LNCaP clone FGC (cell line): ENCODE results near the gene PAK4.

Source experiments
- DNase-seq: peaks from one replicate; pipeline ENCODE4 v3.0.0-alpha.2; 2011; ENCODE audit warnings: low read depth
- H3K4me3 ChIP-seq: 2 replicates; pipeline ENCODE4 v1.5.1; 2011; ENCODE audit warnings: mild to moderate bottlenecking, low read depth, low read length, control low read depth
- CTCF ChIP-seq: IDR thresholded peaks from 2 replicates; pipeline ENCODE4 v1.5.1; 2012; ENCODE audit warnings: mild to moderate bottlenecking; ENCODE audit not compliant: control insufficient read depth, insufficient read depth; ENCODE audit errors: extremely low read depth

The PAK4 gene

GRCh38 chr19:39103151-39103550 lies 22.4 kb upstream of the PAK4 start:
- TF ChIP-seq CTCF: no peak
- no peak for DNase-seq
- no peak overlapping the region for H3K4me3 ChIP-seq

GRCh38 chr19:39104186-39104596 lies 21.4 kb upstream of the PAK4 start:
- H3K4me3 ChIP-seq: no peak overlapping the region
- no peak for TF ChIP-seq CTCF
- DNase-seq: no peak

GRCh38 chr19:39106194-39106593 lies 19.4 kb upstream of the PAK4 start:
- no peak overlapping the region for H3K4me3 ChIP-seq
- no peak for TF ChIP-seq CTCF

GRCh38 chr19:39109641-39110040 lies 15.9 kb upstream of the PAK4 start:
- no peak for DNase-seq
- no peak overlapping the region for H3K4me3 ChIP-seq
- TF ChIP-seq CTCF: no peak

More at GRCh38 chr19:39106194-39106593, 19.4 kb upstream of the PAK4 start:
- DNase-seq: no peak

GRCh38 chr19:39110263-39110967 lies 15.2 kb upstream of the PAK4 start:
- no peak overlapping the region for H3K4me3 ChIP-seq
- TF ChIP-seq CTCF: peak; percentile 78
- no peak for DNase-seq

GRCh38 chr19:39111593-39112199 lies 13.9 kb upstream of the PAK4 start:
- no peak for TF ChIP-seq CTCF
- no peak for DNase-seq
- H3K4me3 ChIP-seq: no peak overlapping the region
